ENCODE results near the gene LRCH1.

The LRCH1 gene

GRCh38 chr13:46535825-46536224 is 17.1 kb upstream of the LRCH1 start:
- DNase-seq (ENCODE audit: low read depth): no peak

- DNase-seq (ENCODE audit: low read depth): no peak
Measured at GRCh38 chr13:46536341-46536740, 16.6 kb upstream of the LRCH1 start.

- DNase-seq (ENCODE audit: low read depth): no peak
Measured at GRCh38 chr13:46539231-46539630, 13.7 kb upstream of the LRCH1 start.

- no peak for DNase-seq (ENCODE audit: low read depth)
Measured at GRCh38 chr13:46541210-46541609, 11.8 kb upstream of the LRCH1 start.

- DNase-seq (ENCODE audit: low read depth): no peak
Measured at GRCh38 chr13:46542833-46543232, 10.1 kb upstream of the LRCH1 start.

GRCh38 chr13:46543287-46543686 is 9.7 kb upstream of the LRCH1 start:
- DNase-seq (ENCODE audit: low read depth): no peak

GRCh38 chr13:46544208-46544607 is 8.8 kb upstream of the LRCH1 start:
- DNase-seq (ENCODE audit: low read depth): no peak

- DNase-seq (ENCODE audit: low read depth): no peak
Measured at GRCh38 chr13:46544811-46545210, 8.2 kb upstream of the LRCH1 start.

- DNase-seq (ENCODE audit: low read depth): no peak
Measured at GRCh38 chr13:46546084-46546768, 6.7 kb upstream of the LRCH1 start.

- no peak for DNase-seq (ENCODE audit: low read depth)
Measured at GRCh38 chr13:46550822-46551221, 2.1 kb upstream of the LRCH1 start.

- no peak for DNase-seq (ENCODE audit: low read depth)
Measured at GRCh38 chr13:46551410-46552302, 1.3 kb upstream of the LRCH1 start.

GRCh38 chr13:46552303-46552682 is 677 bp upstream of the LRCH1 start:
- no peak for DNase-seq (ENCODE audit: low read depth)

GRCh38 chr13:46553521-46553885 is 533 bp downstream of the LRCH1 start:
- no peak for DNase-seq (ENCODE audit: low read depth)

- no peak for DNase-seq (ENCODE audit: low read depth)
Measured at GRCh38 chr13:46553886-46554858, 1.2 kb downstream of the LRCH1 start.

- no peak for DNase-seq (ENCODE audit: low read depth)
Measured at GRCh38 chr13:46554951-46555350, 2.0 kb downstream of the LRCH1 start.

- DNase-seq (ENCODE audit: low read depth): no peak
Measured at GRCh38 chr13:46555722-46556417, 2.9 kb downstream of the LRCH1 start.

- DNase-seq (ENCODE audit: low read depth): no peak
Measured at GRCh38 chr13:46556418-46556779, 3.4 kb downstream of the LRCH1 start.

- no peak for DNase-seq (ENCODE audit: low read depth)
Measured at GRCh38 chr13:46559272-46559805, 6.4 kb downstream of the LRCH1 start.

- no peak for DNase-seq (ENCODE audit: low read depth)
Measured at GRCh38 chr13:46560778-46561177, 7.8 kb downstream of the LRCH1 start.

GRCh38 chr13:46561286-46561685 is 8.3 kb downstream of the LRCH1 start:
- DNase-seq (ENCODE audit: low read depth): no peak

GRCh38 chr13:46561691-46562090 is 8.7 kb downstream of the LRCH1 start:
- no peak for DNase-seq (ENCODE audit: low read depth)

GRCh38 chr13:46562152-46562551 is 9.2 kb downstream of the LRCH1 start:
- DNase-seq (ENCODE audit: low read depth): no peak

Data from HS-5 (cell line).